SU-DHL-6 (cell line): ENCODE results near the gene CRYBG1.

ENCODE experiments used
- H2AFZ ChIP-seq: fragments of 200-600 bp; sonication (generic); 2 replicates; pipeline ENCODE4 v1.6.1; 2014; ENCODE audit warnings: low read depth, mild to moderate bottlenecking, moderate library complexity, mixed read lengths, antibody characterized with exemption, low read length; ENCODE audit not compliant: severe bottlenecking
- H3F3A ChIP-seq: fragments of 200-600 bp; shearing (Covaris generic); 2 replicates; pipeline ENCODE4 v1.6.0; 2016; ENCODE audit warnings: antibody characterized with exemption, mild to moderate bottlenecking; ENCODE audit not compliant: insufficient read depth
- H3K27ac ChIP-seq: fragments of 200-600 bp; sonication (generic); 2 replicates; pipeline ENCODE4 v1.5.1; 2016; ENCODE audit warnings: low read depth, mild to moderate bottlenecking, low read length, moderate library complexity, mixed read lengths
- H3K27me3 ChIP-seq: fragments of 200-600 bp; sonication (generic), shearing (Covaris generic); 2 replicates; pipeline ENCODE4 v1.6.0; 2014; ENCODE audit warnings: mild to moderate bottlenecking, low read length
- H3K36me3 ChIP-seq: fragments of 200-600 bp; sonication (generic); 2 replicates; pipeline ENCODE4 v1.6.1; 2014; ENCODE audit warnings: mild to moderate bottlenecking, low read length, mixed read lengths
- H3K4me2 ChIP-seq: fragments of 300-600, 200-600 bp; shearing (Covaris generic), sonication (generic); 2 replicates; pipeline ENCODE4 v1.6.0; 2014; ENCODE audit warnings: low read length, low read depth, mild to moderate bottlenecking; ENCODE audit not compliant: poor library complexity, severe bottlenecking
- H3K4me3 ChIP-seq: fragments of 200-600 bp; sonication (generic); 2 replicates; pipeline ENCODE4 v1.5.1; 2014; ENCODE audit warnings: antibody characterized with exemption, low read length, mild to moderate bottlenecking, mixed read lengths; ENCODE audit not compliant: insufficient read depth, poor library complexity, severe bottlenecking
- H3K79me2 ChIP-seq: fragments of 200-600 bp; sonication (generic); 2 replicates; pipeline ENCODE4 v1.6.1; 2014; ENCODE audit warnings: mild to moderate bottlenecking, low read length, moderate library complexity; ENCODE audit not compliant: insufficient read depth
- H3K9ac ChIP-seq: fragments of 200-600 bp; sonication (generic); 2 replicates; pipeline ENCODE4 v1.7.0; 2014; ENCODE audit warnings: mild to moderate bottlenecking, low read length
- H3K9me2 ChIP-seq: fragments of 200-600 bp; sonication (generic); replicated peaks from 2 replicates; pipeline ENCODE4 v1.6.1; 2014; ENCODE audit warnings: low read length; ENCODE audit not compliant: insufficient read depth
- H3K9me3 ChIP-seq: fragments of 200-600 bp; sonication (generic); 2 replicates; pipeline ENCODE4 v1.6.1; 2014; ENCODE audit warnings: low read length, mixed read lengths; ENCODE audit not compliant: insufficient read depth
- H4K20me1 ChIP-seq: fragments of 200-600 bp; sonication (generic); 2 replicates; pipeline ENCODE4 v1.6.1; 2014; ENCODE audit warnings: low read depth, mild to moderate bottlenecking, antibody characterized with exemption, low read length, moderate library complexity, mixed read lengths
- CTCF ChIP-seq: fragments of 200-600 bp; sonication (generic); IDR thresholded peaks from one replicate; pipeline ENCODE4 v1.5.1; 2017; ENCODE audit warnings: antibody characterized with exemption, mild to moderate bottlenecking, low read length, moderate library complexity; ENCODE audit not compliant: insufficient read depth, poor library complexity, severe bottlenecking
- EZH2phosphoT487 ChIP-seq: fragments of 200-600 bp; sonication (generic), shearing (Covaris generic); conservative IDR thresholded peaks from 2 replicates; pipeline ENCODE4 v1.6.1; 2018; ENCODE audit warnings: mild to moderate bottlenecking, antibody characterized with exemption, low read length, moderate library complexity, mixed read lengths

The CRYBG1 gene

GRCh38 chr6:106525107-106525881, 164.8 kb downstream of the CRYBG1 start:
- no peaks in the 10 kb centered on the region for H3K9me3 ChIP-seq
- H3K9ac ChIP-seq = peak overlapping the region; percentile 26; the same call in 1 of the 2 replicates
- TF ChIP-seq EZH2phosphoT487 = no peak
- no peak for TF ChIP-seq CTCF
- H3K9me2 ChIP-seq = no peaks in the 10 kb centered on the region
- peaks cover 70% of the 10 kb centered on the region for H3F3A ChIP-seq
- peaks cover 46% of the 10 kb centered on the region for H3K36me3 ChIP-seq
- H3K4me2 ChIP-seq = peak overlapping the region; percentile 93
- H3K27me3 ChIP-seq = no peaks in the 10 kb centered on the region
- H3K4me3 ChIP-seq = peak overlapping the region; percentile 52
- H2AFZ ChIP-seq = no peak overlapping the region
- peaks cover 63% of the 10 kb centered on the region for H3K79me2 ChIP-seq
- peak overlapping the region; percentile 95 for H3K27ac ChIP-seq
- no peaks in the 10 kb centered on the region for H4K20me1 ChIP-seq

- Histone ChIP-seq H3K9ac (no peak overlapping the region), H3K36me3 (peaks cover 51% of the 10 kb centered on the region), H3K27ac (peak overlapping the region; percentile 95), H3K4me2 (peak overlapping the region; percentile 93), H2AFZ (no peak overlapping the region), H3K4me3 (no peak overlapping the region), H3K27me3 (no peaks in the 10 kb centered on the region), H3F3A (peaks cover 64% of the 10 kb centered on the region), H3K9me2 (no peaks in the 10 kb centered on the region), H4K20me1 (no peaks in the 10 kb centered on the region), H3K79me2 (peaks cover 57% of the 10 kb centered on the region), H3K9me3 (no peaks in the 10 kb centered on the region)
- TF ChIP-seq CTCF (no peak), EZH2phosphoT487 (no peak)
Observed at GRCh38 chr6:106525882-106526275, 165.4 kb downstream of the CRYBG1 start.

DNA sequence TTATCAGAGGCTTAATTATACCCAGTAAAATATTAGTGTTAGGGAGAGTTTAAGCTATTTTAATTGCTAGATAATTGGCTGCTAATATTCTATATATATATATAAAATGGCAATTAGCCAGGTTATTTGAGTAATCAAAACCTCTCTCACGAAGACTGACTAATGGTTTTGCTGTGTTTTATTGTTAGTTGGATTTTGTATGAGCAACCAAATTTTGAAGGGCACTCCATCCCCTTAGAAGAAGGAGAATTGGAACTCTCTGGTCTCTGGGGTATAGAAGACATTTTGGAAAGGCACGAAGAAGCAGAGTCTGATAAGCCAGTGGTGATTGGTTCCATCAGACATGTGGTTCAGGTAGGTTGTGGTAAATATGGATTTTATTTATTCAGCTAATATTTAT, 166.6 kb downstream of the CRYBG1 start:
- Histone ChIP-seq H3K4me3 (no peak overlapping the region), H3K9me2 (no peaks in the 10 kb centered on the region), H3K27me3 (no peaks in the 10 kb centered on the region), H3K79me2 (peaks cover 45% of the 10 kb centered on the region), H4K20me1 (no peaks in the 10 kb centered on the region), H2AFZ (no peak overlapping the region), H3K4me2 (no peak overlapping the region), H3F3A (peaks cover 54% of the 10 kb centered on the region), H3K9me3 (no peaks in the 10 kb centered on the region), H3K36me3 (peaks cover 61% of the 10 kb centered on the region), H3K9ac (no peak overlapping the region), H3K27ac (no peak overlapping the region)
- TF ChIP-seq EZH2phosphoT487 (no peak), CTCF (no peak)
